Liver (tissue), 9 donors: ENCODE results near the gene RBM28. TPM values are rescaled to one million over a fixed set of nuclear protein-coding genes. Genes with fewer than 3 reads are reported as not detected.

ENCODE experiments used
- DNase-seq: peaks from one replicate; pipeline ENCODE4 v3.0.0-alpha.2; 2017; ENCODE audit warnings: low spot score
- H3K27ac ChIP-seq, 2 donors: one replicate each; pipeline ENCODE4 v1.7.0; 2013; ENCODE audit warnings: inconsistent platforms in 2 of 2, low read length in 2 of 2, control low read depth in 1 of 2, low read depth in 1 of 2, mild to moderate bottlenecking in 1 of 2
- H3K27me3 ChIP-seq, 4 donors: one replicate each; pipeline versions ENCODE4 v1.6.1 to v1.7.0; 2013; ENCODE audit warnings: low read length in 3 of 4, inconsistent platforms in 1 of 4, mild to moderate bottlenecking in 1 of 4, moderate library complexity in 1 of 4; ENCODE audit not compliant: control insufficient read depth in 4 of 4, insufficient read depth in 4 of 4
- H3K36me3 ChIP-seq, 4 donors: one replicate each; pipeline versions ENCODE4 v1.6.1 to v1.7.0; 2013; ENCODE audit warnings: low read length in 3 of 4, mild to moderate bottlenecking in 3 of 4, low read depth in 1 of 4, moderate library complexity in 1 of 4; ENCODE audit not compliant: control insufficient read depth in 4 of 4, insufficient read depth in 3 of 4
- H3K4me1 ChIP-seq, 4 donors: one replicate each; pipeline versions ENCODE4 v1.6.1 to v1.7.0; 2013; ENCODE audit warnings: low read length in 3 of 4, mild to moderate bottlenecking in 3 of 4, moderate library complexity in 1 of 4; ENCODE audit not compliant: control insufficient read depth in 4 of 4, insufficient read depth in 4 of 4
- H3K4me3 ChIP-seq, 3 donors: one replicate each; pipeline versions ENCODE4 v1.6.1 to v1.7.0; 2013; ENCODE audit warnings: low read length in 3 of 3, control low read depth in 1 of 3, low read depth in 1 of 3, mild to moderate bottlenecking in 1 of 3
- H3K9ac ChIP-seq, 2 donors: one replicate each; pipeline ENCODE4 v1.7.0; 2013; ENCODE audit warnings: low read length in 2 of 2, mild to moderate bottlenecking in 2 of 2, moderate library complexity in 2 of 2, control low read depth in 1 of 2, low read depth in 1 of 2
- H3K9me3 ChIP-seq, 4 donors: one replicate each; pipeline versions ENCODE4 v1.6.1 to v1.7.0; 2013; ENCODE audit warnings: low read length in 3 of 4; ENCODE audit not compliant: control insufficient read depth in 4 of 4
- ATF3 ChIP-seq: IDR thresholded peaks from 2 replicates; pipeline ENCODE4 v1.6.1; 2016; ENCODE audit warnings: antibody characterized with exemption
- CTCF ChIP-seq: fragments of 150-350 bp; IDR thresholded peaks from 2 replicates; pipeline ENCODE4 v1.5.1; 2017; ENCODE audit warnings: improper control_type of control experiment, low read depth, low read length; ENCODE audit not compliant: missing input control
- EGR1 ChIP-seq, 2 donors: IDR thresholded peaks; 2 replicates each; pipeline ENCODE4 v1.6.1; 2016 to 2018; ENCODE audit warnings: antibody characterized with exemption in 2 of 2, low read depth in 2 of 2
- FOXA1 ChIP-seq: IDR thresholded peaks from 2 replicates; pipeline ENCODE4 v1.6.1; 2016; ENCODE audit warnings: antibody characterized with exemption
- FOXA2 ChIP-seq: IDR thresholded peaks from 2 replicates; pipeline ENCODE4 v1.6.1; 2016; ENCODE audit warnings: antibody characterized with exemption
- GABPA ChIP-seq, 2 donors: IDR thresholded peaks in 1 of 2; conservative IDR thresholded peaks in 1 of 2; 2 replicates each; pipeline ENCODE4 v1.6.1; 2016; ENCODE audit warnings: antibody characterized with exemption in 2 of 2, mild to moderate bottlenecking in 1 of 2, moderate library complexity in 1 of 2
- HNF4A ChIP-seq, 2 donors: conservative IDR thresholded peaks; 2 replicates each; pipeline ENCODE4 v1.6.1; 2016; ENCODE audit warnings: antibody characterized with exemption in 2 of 2, mild to moderate bottlenecking in 2 of 2
- HNF4G ChIP-seq: IDR thresholded peaks from 2 replicates; pipeline ENCODE4 v1.6.1; 2016; ENCODE audit warnings: antibody characterized with exemption
- JUND ChIP-seq, 2 donors: IDR thresholded peaks; 2 replicates each; pipeline ENCODE4 v1.6.1; 2016; ENCODE audit warnings: antibody characterized with exemption in 2 of 2
- MAX ChIP-seq: IDR thresholded peaks from 2 replicates; pipeline ENCODE4 v1.6.1; 2016; ENCODE audit warnings: antibody characterized with exemption
- NR2F2 ChIP-seq: IDR thresholded peaks from 2 replicates; pipeline ENCODE4 v1.6.1; 2016; ENCODE audit warnings: antibody characterized with exemption
- RAD21 ChIP-seq, 2 donors: IDR thresholded peaks; 2 replicates each; pipeline ENCODE4 v1.6.1; 2016; ENCODE audit warnings: antibody characterized with exemption in 2 of 2, mild to moderate bottlenecking in 2 of 2
- REST ChIP-seq: IDR thresholded peaks from 2 replicates; pipeline ENCODE4 v1.6.1; 2016; ENCODE audit warnings: antibody characterized with exemption, mild to moderate bottlenecking
- RXRA ChIP-seq, 2 donors: IDR thresholded peaks; 2 replicates each; pipeline ENCODE4 v1.6.1; 2017 to 2018; ENCODE audit warnings: antibody characterized with exemption in 2 of 2, mild to moderate bottlenecking in 1 of 2
- SP1 ChIP-seq: IDR thresholded peaks from 2 replicates; pipeline ENCODE4 v1.6.1; 2018; ENCODE audit warnings: antibody characterized with exemption, mild to moderate bottlenecking
- TAF1 ChIP-seq: conservative IDR thresholded peaks from 2 replicates; pipeline ENCODE4 v1.6.1; 2016; ENCODE audit warnings: antibody characterized with exemption, mild to moderate bottlenecking
- YY1 ChIP-seq: IDR thresholded peaks from 2 replicates; pipeline ENCODE4 v1.6.1; 2016; ENCODE audit warnings: antibody characterized with exemption, mild to moderate bottlenecking
- ZBTB33 ChIP-seq: IDR thresholded peaks from 2 replicates; pipeline ENCODE4 v1.6.1; 2016; ENCODE audit warnings: antibody characterized with exemption
- WGBS: extraction: QIAGEN DNeasy Blood & Tissue Kit; methylation state at CpG from one replicate; pipeline ENCODE4 v1.1.7; 2013; 5-methylcytosine and 5-hydroxymethylcytosine counted together
- polyA plus RNA-seq, 2 donors: library from polyadenylated mRNA; stranded (reverse) in 1 of 2; unstranded in 1 of 2; fragments of 200-250 nt in 1 of 2; fragments of >200 nt in 1 of 2; fragmentation: Nextera tagmentation in 1 of 2; extraction: Ambion mirVana in 1 of 2; gene quantifications; one replicate each; pipeline versions ENCODE4 v1.2.1 to v1.2.3, GENCODE V29; 2013 to 2015
- total RNA-seq, 2 donors: library from RNA; depleted of rRNA; stranded (reverse); fragments of >200 nt; gene quantifications; one replicate each; pipeline ENCODE4 v1.2.3, GENCODE V29; 2014
- donor health status: healthy.
- donor health status: healthy.
- donor health status: healthy.
- donor health status: healthy.
- donor health status: healthy.

The RBM28 gene
- total and polyA plus RNA-seq, 4 donors = 3.6 to 16.1 (median 11.7) TPM

GRCh38 chr7:128279124-128279713, 64.5 kb downstream of the RBM28 start:
- Histone ChIP-seq H3K27me3 (no peaks in the 10 kb centered on the region), H3K9ac (no peak overlapping the region), H3K36me3 (no peaks in the 10 kb centered on the region), H3K9me3 (peaks cover 0 to 2% (median under 1%) of the 10 kb centered on the region in 4 donors), H3K4me1 (peaks cover 0 to 7% (median 3%) of the 10 kb centered on the region in 4 donors), H3K27ac (no peak overlapping the region), H3K4me3 (no peak overlapping the region)
- WGBS = 86% methylated on average over 6 of the region's 6 CpGs
- TF ChIP-seq FOXA2 (no peak), HNF4G (no peak), YY1 (no peak), GABPA (IDR thresholded peaks at IDR 0.05 in 1 of 2, conservative IDR thresholded peaks at IDR 0.05 in 1 of 2) (no peak), RAD21 (IDR thresholded peaks at IDR 0.05) (no peak), MAX (no peak), TAF1 (no peak)
- DNase-seq = no peak

GRCh38 chr7:128278366-128278765, 65.3 kb downstream of the RBM28 start:
- Histone ChIP-seq H3K9ac (no peak overlapping the region), H3K9me3 (peaks cover 0 to 2% (median under 1%) of the 10 kb centered on the region in 4 donors), H3K4me1 (peaks cover 0 to 7% (median 3%) of the 10 kb centered on the region in 4 donors), H3K36me3 (no peaks in the 10 kb centered on the region), H3K27me3 (no peaks in the 10 kb centered on the region), H3K27ac (no peak overlapping the region), H3K4me3 (no peak overlapping the region)
- no peak for DNase-seq
- TF ChIP-seq ATF3 (no peak), GABPA (IDR thresholded peaks at IDR 0.05 in 1 of 2, conservative IDR thresholded peaks at IDR 0.05 in 1 of 2) (no peak), HNF4A (conservative IDR thresholded peaks at IDR 0.05) (no peak), SP1 (no peak), REST (no peak), RXRA (IDR thresholded peaks at IDR 0.05) (no peak), NR2F2 (no peak), ZBTB33 (no peak), CTCF (no peak), YY1 (no peak), JUND (IDR thresholded peaks at IDR 0.05) (no peak), RAD21 (IDR thresholded peaks at IDR 0.05) (no peak), HNF4G (no peak), EGR1 (IDR thresholded peaks at IDR 0.05; ENCODE audit: low read depth in 2 of 2) (no peak), TAF1 (no peak), FOXA1 (no peak), FOXA2 (no peak), MAX (no peak)
- WGBS = 95% methylated on average over 1 of the region's 1 CpG
